Hippocampal formation (tissue), 2 donors: ENCODE results near the gene TEX10.

Experiments
- DNase-seq, 2 donors: peaks; one replicate each; lab custom pipeline; 2025; lab: John Stamatoyannopoulos, UW

The TEX10 gene

DNA sequence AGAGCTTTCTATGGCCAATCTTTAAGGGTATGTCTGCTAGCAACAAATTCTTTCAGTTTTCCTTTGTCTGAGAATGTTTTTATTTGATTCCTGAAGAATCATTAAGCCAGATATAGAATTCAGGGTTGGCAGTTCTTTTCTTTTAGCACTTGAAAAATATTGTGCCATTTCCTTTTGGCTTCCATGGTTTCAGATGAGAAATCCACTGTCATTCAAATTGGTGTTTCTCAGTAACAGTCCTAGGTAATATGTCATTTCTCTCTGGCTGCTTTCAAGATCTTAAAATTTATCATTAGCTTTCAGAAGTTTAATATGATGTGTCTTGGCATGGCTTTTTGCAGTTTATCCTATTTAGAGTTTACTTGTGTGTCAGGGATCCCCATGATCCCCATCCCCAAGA, 67.7 kb downstream of the TEX10 start:
- DNase-seq: no peak

DNA sequence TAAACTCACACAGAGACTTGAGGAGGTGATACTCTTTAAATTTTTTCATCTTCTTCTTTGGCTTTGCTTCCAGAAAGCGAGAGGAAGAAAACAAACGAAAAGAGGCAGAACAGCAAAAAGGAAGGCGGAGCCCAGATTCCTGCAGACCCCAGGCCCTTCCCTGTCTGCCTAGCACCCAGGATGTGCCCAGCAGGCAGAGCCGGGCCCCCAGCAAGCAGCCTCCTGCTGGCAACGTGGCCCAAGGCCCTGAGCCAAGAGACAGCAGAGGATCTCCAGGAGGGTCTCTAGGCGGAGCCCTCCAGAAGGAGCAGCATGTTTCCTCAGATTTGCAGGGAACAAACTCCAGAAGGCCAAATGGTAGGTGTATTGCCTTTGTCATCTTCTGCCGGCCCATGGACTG, 68.5 kb downstream of the TEX10 start:
- DNase-seq: no peak

DNA sequence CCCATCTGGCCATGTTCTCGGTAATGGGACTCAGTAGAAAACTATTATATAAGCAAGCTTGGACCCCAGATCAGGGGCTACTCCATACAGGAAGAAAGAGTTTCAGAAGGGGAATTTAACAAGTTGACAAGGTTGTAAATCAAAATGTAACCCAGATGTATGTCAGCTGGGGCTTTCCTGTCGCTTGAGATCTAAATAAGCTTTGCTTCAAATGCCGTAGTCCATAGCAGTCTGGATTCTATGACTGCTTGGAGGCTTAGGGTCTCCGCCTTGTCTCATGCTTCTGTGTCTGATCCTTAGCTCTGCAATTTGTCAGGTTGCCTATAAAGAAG, 70.4 kb downstream of the TEX10 start:
- DNase-seq: no peak

DNA sequence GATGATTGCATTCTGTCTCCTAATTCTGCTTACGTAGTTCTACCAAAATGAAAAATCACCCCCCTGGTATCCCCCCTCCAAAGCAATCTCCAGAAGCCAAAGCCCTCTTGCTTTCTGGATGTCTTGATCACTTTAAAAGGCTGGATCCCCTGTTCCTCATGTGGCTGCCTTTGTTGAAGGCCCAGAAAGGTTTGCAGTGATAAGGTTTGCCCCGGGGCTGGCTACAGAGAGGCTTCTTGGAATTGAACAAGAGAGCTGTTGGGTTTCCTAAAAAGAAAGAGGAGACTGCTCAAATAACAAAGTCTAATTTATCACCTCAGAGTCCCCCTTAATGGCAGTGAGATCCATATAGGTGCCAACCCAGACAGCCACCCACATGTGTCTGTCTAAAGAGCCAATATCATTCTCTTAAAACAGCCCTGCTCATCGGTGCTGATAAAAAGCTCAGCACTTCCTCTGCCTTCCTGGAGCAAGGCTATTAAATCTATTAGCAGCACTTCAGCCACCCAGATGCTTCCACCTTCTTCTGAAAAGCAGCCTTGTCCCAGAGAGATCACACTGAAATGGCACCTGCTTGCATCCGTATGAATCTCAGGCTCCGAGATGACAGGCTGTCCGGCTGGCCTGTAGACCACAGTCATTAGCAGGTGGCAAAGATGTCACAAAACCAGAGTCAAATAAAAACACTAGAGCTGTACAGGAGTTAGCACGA, 70.9 kb downstream of the TEX10 start:
- no peak for DNase-seq

DNA sequence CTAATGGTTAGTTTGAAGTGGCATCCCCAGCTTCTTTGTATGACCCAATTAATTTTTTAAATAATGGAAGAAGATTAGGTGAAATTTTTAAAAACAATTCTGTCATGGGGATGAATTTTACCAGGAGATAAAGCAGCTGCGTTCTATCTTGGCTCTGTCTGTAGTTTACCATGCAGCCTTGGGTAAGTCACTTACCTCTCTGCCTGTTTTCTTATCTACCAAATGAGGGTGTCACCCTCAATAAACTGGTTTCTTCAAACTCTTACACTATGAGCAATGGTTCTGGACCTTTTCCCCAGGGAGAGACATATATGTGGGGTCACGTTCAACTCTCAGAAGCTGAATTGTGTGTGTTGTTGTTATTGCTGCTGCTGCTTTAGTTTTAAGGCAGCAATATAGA, 71.7 kb downstream of the TEX10 start:
- DNase-seq: no peak

DNA sequence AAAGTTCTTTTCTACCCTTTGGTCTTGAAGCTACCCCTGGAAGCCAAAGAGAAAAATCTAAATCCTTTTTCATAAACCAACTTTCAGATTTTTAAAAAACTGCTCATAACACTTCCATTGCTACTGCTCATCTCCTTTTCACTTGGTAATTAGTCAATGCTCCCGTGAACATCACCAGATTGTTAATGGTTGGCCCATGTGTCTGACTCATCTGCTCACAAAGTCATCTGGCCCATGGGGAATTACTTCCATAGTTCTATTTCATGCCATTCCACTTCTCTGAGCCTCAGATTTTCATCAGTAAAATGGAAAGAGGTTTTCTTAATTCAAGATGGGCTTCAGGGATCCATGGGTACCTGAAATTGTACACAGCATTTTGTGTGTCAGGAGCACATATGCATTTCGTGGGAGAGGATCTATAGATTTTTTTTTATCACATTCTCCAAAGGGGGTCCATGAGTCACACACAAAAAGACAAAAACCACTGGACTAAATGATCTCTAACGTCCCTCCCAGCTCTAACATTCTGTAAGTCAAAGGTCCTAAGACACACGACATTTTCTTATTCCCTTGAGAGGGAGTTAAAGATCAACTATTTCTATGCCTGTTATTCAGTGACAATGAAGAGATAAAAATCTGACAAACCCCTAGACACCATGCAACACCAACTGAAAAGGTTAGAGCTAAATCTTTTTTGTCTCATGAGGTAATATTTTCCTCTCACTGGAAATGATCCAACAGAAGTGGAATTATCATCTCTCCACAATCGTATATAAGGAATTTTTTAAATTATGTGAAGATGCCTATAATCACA, 75.4 kb downstream of the TEX10 start:
- DNase-seq: no peak

DNA sequence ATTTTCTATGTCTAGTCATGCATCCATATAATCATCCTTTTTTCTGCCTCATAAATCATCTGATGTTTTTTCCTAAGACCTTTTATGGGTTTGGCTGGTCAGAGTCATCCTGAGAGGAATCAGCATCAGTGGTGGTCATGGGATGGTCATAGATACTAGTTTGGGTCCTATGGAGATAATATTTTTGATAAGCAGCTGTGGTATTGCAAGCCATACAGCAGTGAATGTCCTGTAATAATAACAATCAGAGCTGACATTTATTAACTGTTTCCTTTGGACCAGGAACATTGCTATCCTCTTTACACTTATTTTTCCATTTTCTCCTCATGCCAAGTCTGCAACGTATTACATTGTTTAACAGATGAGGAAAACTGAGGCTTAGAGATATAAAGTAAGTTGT, 83.1 kb downstream of the TEX10 start:
- DNase-seq: no peak

DNA sequence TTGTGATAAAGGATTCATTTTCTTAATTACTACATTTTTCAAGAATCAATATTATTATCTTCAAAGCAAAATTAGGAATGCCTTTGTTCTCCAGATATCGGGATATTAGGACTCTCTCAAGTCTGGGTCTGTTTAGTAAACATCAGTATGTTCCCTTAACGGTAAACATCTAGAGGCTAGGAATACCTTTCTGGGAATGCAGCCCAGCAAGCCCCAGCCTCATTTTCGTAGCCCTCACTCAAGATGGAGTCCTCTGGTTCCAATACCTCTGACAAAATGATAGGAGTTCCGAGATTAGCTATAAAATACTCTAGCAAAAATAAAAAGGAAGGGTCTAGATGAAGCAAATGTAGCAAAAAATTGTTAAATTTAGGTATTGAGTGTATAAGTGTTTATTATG, 84.5 kb downstream of the TEX10 start:
- no peak for DNase-seq

DNA sequence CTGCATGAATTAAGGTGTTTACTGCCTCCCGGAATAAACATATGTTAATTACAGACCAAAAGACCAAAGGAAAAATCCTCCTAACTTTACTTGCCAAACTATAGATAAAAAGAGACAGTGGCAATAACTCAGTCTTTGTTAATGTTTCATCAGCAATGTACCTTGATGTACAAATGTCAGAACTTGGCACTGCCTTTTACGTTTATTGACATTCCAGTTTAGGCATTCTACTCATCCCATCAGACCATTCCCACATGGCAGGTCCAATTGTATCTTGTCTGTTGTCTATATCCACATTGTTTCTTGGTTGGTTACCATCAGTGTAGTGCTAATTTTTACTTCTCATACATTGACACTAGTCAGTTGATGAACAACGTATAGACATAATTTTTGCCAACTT, 85.5 kb downstream of the TEX10 start:
- no peak for DNase-seq
